ENCODE measurements around the gene DCUN1D3.
A peak's percentile ranks its signal among the peaks of the same experiment; 100 is the strongest.
"Not testable (repeated sequence)": the region's sequence is repeated elsewhere in the genome, so short reads cannot be mapped to it uniquely, and the experiment has no call there.

Gene DCUN1D3, protein sequence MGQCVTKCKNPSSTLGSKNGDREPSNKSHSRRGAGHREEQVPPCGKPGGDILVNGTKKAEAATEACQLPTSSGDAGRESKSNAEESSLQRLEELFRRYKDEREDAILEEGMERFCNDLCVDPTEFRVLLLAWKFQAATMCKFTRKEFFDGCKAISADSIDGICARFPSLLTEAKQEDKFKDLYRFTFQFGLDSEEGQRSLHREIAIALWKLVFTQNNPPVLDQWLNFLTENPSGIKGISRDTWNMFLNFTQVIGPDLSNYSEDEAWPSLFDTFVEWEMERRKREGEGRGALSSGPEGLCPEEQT

DNA sequence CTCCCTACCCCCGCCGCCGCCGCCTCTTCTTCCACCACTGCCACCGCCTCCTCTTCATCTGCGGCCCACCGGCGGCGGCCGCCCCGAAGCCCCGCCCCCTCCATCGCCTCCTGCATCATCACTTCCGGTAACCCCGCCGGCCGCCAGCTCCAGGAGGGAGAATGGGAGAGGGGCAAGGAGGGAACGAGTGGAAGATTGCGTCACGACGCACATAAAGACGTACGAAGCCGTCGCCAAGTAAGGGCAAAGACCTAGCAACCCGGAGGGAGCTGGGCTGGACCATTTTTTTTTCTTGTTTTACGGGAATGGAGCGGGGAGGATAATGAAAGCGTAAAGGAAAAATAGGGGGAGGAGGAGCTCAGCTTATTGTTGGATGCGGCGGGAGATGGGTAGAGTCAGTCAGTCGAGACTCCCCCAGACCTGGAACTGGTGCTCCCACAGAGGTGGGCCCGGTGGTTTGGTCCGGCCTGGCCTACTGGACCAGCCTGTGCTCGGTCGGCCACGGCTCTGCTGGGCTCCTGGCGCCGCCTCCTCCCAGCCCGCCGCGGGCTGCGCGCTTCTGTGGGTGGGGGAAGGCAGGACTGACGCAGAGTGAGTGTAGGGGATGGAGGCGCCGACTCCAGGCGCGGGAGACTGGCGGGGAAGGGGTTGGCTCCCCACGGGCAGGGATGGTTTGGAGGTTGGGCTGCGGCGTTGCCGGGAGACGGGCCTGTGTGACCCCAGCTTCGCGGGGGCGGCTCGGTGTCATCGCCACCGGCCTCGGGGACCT lies at the start of gene DCUN1D3, which contains the start of gene LYRM1:
DCUN1D3 (minus strand) TSS at position 60 of the 769 bp plus-strand sequence. CDS start 37,820 bp downstream, outside the sequence.
LYRM1 (plus strand) TSS at position 473 of the 769 bp plus-strand sequence. CDS start 14,785 bp downstream, outside the sequence.
- peak; percentile 82 for DNase-seq

DNA sequence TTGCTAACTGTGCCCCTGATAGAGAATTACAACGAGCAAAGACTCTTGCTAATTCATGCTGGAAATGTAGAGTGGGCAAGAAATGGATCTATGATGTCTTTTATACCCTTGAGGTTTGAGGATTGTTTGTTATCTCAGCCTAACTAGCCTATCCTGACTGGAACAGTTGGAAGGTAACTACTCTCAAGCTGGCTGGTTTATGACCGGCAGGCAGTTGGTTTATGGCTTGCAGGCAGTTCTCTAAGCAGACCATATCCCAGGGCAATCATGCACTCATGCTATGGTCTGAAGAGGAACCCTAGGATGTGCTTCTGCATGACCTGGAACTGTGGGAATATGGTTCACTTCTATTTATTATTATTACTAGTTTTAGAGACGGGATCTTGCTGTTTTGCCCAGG lies 49.5 kb upstream of the DCUN1D3 start:
- no peak for DNase-seq

DNA sequence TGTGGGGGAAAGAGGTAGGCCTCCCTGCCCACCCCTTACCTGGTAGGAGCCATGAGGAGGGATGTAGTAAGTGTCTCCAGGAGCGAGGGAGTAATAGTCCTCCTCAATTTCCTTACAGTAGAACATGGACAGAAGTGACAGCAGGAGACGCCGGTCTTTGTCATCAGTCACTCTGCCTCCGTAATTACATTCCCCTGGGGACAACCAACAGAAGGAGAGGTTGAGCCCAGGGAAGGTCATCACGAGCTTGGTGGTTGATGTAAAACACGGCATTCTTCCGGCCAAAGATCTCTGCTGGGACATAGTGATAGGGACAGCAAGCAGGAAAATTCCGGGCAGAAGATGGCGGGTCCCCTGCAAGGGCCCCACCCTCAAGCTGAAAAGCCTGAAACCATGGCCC lies 48.3 kb upstream of the DCUN1D3 start:
- DNase-seq = no peak

DNA sequence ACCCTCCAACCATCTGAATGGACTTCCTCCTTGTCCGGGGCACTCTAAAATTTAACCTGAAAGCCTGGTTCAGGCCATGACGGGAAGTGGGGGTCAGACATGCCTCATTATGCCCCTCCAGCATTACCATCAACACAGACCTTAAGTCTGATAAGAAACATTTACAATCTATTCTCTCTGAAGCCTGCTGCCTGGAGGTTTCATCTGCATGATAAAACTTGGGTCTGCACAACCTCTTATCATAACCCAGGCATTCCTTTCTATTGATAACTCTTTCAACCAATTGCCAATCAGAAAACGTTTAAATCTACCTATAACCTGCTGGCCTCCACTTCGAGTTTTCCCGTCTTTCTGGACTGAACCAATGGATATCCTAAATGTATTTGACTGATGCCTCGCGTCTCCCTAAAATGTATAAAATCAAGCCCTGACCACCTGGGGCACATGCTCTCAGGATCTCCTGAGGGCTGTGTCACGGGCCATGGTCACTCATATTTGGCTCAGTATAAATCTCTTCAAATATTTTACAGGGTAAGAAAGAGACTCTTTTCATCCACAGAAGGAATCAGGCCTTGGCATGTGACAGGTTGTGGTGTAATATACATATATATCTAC lies 46.0 kb upstream of the DCUN1D3 start:
- DNase-seq = no peak

DNA sequence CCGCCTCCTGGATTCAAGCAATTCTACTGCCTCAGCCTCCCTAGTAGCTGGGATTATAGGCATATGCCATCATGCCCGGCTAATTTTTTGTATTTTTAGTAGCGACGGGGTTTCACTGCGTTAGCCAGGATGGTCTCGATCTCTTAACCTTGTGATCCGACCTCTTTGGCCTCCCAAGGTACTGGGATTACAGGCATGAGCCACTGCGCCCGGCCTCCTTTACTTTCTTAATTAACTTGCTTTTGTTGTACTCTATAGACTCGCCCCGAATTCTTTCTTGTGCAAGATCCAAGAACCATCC lies 45.4 kb upstream of the DCUN1D3 start:
- not testable (repeated sequence) for DNase-seq

DNA sequence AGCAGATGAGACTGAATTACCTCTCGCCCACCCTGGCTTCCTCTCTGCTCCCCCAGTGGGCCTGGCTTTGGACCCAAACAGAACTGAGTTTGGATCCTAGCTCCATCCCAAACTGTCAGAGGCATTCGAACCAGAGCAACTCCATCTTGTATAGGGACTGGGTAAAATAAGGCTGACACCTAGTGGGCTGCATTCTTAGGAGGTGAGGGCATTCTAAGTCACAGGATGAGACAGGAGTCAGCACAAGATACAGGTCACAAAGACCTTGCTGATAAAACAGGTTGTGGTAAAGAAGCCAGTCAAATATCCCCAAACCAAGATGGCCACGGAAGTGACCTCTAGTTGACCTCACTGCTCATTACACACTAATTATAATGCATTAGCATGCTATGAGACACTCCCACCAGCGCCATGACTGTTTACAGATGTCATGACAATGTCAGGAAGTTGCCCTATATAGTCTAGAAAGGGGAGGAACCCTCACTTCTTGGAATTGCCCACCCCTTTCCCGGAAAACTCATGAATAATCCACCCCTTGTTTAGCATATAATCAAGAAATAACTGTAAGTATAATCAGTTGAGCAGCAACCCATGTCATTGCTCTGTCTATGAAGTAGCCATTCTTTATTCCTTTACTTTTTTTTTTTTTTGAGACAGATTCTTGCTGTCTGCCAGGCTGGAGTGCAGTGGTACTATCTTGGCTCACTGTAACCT lies 44.9 kb upstream of the DCUN1D3 start:
- DNase-seq = no peak

DNA sequence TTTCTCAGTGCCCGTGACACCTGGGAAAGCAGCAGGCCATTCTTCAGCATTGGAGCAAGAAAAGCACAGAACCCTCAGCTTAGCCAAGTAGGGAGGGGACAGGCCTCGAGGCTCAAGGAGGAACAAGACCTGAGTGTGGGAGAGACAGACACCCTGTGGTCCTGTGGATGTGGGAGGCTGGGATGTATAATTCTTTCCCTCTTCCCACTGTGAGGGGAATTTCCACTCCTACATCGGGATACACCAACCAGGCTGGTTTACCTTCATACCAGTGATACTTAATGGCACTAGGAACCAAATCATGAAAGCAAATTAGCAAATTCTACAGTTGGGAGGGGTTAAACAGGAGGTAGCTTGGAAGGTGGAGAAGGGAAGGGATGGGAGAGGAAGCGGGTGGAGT lies 42.1 kb upstream of the DCUN1D3 start:
- DNase-seq = no peak

DNA sequence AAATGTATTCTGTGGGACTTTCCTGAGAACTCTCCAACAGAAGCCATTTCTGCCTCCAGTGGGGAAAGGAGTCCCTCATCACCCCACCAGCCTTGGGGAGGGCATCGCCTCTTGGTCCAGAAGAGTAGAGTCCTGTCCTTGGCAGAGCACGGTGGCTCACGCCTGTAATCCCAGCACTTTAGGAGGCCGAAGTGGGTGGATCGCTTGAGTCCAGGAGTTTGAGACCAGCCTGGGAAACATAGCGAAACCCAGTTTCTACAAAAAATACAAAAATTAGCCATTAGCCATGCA lies 41.4 kb upstream of the DCUN1D3 start:
- no peak for DNase-seq

DNA sequence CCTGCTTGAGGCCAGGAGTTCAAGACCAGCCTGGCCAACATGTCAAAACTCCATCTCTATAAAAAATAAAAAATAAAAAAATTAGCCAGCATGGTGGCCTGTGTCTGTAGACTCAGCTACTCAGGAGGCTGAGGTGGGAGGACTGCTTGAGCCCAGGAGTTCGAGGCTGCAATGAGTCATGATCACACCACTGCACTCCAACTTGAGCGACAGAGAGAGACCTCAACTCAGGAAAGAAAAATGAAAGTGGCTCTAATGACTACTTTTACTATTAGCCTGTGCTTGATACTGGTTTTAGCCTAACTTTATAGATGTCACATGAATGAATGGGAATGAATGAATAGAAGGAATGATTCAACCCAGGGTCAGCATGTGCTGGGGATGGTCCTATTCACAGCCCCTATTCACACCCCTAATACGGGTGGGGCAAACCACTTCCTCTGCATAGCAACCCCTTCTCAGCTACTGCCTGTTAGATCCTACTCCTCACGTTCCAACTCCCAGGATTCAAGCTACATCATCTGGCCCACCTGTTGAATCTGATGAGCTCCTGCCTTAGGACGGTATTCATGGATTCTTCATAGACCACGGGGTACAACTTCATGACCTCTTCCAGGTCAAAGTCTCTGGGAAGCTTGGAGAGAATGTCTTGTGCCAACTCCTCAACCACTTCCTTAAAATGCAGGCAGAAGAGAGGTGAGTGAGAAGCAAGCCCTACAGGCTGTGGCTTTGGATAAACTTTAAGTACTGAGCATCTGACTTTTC lies 40.9 kb upstream of the DCUN1D3 start:
- no peak for DNase-seq

DNA sequence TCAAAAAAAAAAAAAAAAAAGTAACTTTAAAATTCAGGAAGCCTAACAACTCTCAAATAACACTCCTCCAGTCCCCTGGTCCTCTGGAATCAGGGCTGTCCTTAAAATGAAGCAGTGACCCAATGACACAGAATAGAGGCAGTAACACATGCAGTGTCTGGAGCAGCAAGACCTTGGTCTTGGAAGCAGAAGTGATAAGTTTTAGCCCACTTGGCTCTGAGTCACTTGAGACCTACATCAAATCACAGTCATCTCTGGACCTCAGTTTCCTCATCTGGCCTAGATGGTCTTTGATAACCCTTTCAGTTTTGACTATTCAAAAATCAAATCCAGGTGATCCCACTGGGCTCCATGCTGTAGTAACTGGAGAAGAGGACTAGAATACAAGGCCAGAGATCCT lies 39.5 kb upstream of the DCUN1D3 start:
- no peak for DNase-seq

DNA sequence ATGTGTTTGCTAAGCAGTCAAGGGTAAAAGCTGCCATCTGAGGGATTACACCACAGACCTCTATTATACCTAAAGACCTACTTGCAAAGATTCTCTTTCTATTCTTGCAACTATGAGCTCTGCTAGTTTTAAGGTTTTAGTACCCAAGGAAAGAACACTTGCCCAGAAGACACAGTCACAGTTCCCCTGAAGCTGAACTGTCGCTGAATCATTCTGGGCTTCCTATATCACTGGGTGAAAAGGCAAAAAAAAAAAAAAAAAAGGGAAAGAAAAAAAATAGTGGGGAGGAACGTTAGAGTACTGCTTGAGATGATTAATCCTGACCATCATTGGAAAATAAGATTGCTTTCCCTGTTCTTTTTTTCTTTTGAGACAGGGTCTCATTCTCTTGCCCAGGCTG lies 38.3 kb upstream of the DCUN1D3 start:
- no peak for DNase-seq

DNA sequence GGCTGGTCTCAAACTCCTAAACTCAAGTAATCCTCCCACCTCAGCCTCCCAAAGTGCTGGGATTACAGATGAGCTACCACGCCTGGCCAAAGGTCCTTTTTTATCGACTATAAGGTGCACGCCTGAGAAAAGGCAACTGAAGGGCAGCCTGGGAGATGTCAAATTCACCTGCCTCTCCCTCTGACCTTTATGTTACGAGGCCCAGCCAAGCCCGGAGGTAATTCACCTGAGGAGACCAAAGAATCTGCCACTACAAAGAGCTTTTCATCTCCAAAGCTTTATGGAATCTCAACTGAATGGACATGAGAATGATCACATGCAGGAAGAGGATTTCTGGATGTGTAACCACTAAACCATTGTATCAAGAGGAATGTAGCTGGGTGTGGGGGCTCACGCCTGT lies 37.6 kb upstream of the DCUN1D3 start:
- no peak for DNase-seq

DNA sequence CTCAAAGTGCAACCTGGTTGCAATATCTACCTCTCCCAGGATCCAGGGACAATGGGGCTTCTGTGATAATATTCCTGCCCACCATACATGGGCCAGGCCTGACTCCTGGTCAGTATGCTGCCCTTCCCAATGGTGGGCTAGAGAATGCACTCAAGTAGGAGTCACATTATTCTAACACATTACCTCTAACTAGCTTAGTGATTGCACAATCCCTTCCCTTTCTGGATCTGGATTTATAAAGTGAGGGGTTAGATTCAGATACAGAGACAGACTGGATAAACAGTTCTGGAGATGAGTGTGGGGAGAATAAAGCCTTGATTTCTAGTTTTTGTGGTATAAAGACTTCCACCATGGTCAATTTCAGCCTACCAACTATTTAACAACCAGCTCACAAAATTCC lies 33.4 kb upstream of the DCUN1D3 start:
- no peak for DNase-seq

DNA sequence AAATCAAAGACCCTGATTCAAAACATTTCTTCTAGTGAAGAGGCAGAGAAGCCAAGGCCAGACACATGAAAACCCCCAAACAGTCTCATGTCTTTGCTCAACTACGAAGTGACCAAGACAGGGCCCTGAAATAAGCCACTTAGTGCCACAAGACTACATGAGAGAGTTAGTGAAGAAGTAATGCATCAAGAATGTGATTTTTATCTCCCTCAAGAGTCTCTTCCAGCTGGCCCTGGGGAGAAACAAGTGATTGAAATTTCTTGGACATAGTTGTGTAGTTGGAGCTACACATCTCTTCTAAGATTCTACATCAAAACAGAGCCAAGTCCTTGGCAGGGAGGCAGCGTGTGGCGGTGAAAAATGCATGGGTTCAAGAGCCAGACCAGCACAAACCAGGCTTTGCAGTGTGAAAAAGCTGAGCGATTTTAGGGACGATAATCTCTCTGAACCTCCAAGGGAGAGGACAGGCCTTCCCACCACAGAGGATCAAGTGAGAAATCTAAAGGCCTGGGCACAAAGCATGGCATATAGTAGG lies 31.0 kb upstream of the DCUN1D3 start:
- DNase-seq = no peak

DNA sequence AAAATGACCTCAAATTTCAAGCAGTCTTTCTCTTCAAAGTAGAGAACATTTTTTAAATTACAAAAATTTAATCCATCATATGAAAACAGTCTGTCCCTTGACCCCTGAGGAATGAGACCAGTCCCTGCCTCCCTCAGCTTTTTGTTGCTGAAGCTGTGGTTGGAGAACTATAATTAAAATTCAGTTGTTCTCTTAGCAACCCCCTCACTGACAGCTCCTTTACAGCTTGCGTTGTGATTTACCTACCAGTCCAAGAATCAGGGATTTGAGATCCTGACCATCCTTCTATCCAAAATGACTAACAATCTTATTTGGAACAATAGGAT lies 30.2 kb upstream of the DCUN1D3 start:
- no peak for DNase-seq

DNA sequence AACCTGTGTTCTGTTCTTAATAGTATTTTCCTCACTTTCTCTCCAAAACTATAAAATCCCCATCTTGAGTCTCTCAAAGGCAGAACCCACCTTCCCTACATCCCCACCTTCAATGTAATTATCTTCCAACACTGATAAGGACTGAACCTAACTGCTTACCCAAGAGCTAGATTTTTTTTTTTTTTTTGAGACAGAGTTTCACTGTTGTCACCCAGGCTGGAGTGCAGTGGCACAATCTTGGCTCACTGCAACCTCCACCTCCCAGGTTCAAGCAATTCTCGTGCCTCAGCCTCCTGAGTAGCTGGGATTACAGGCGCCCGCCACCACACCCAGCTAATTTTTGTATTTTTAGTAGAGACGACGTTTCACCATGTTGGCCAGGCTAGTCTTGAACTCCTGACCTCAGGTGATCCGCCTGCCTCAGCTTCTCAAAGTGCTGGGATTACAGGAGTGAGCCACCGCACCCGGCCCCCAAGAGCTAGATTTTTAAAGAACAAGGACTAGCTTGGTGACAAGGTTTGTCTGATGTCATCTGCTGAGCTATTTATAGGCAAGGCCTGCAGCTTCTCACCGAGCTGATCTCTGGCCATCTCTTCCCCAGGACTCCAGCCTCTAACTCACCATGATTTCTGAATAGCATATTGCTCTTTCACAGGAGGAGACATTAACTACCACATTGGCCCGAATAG lies 29.7 kb upstream of the DCUN1D3 start:
- not testable (repeated sequence) for DNase-seq

DNA sequence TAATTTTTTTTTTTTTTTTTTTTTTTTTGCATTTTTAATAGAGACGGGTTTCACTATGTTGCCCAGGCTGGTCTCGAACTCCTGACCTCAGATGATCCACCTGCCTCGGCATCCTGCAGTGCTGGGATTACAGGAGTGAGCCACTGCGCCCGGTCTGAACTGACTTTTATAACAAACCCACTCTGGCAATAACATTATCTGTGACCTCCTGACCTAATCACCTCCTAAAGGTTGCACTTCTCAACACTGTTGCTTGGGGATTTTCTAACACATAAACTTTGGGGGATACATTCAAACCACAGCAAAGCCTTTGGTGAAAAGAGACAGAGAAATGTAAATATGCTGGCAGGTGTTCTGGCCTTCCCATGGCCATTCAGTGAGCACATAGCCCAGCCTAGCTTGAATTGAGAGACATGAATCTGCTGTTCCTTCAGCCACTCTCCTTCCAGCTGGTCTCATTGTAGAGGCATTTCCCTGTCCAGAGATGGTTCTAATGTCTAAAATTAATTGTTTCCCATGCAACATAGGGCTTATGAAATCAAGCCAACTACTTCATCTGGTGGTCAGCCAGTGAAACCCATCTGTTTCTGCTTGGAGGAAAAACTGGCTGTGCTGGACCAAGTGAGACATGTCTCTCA lies 28.7 kb upstream of the DCUN1D3 start:
- no peak for DNase-seq

DNA sequence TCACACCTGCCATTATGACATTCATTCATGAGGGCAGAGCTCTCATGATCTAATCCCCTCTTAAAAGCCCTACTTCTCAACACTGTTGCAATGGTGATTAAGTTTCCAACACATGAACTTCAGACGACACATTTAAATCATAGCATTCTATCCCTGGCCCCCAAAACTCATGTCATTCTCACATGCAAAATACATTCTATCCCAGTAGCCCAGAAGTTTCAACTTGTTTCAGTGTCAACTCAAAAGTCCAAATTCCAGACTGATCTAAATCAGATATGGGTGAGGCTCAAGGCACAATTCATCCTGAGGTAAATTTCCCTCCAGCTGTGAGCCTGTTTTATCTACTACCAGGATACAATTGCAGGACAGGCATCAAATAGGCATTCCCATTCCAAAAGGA lies 25.6 kb upstream of the DCUN1D3 start:
- DNase-seq = no peak

DNA sequence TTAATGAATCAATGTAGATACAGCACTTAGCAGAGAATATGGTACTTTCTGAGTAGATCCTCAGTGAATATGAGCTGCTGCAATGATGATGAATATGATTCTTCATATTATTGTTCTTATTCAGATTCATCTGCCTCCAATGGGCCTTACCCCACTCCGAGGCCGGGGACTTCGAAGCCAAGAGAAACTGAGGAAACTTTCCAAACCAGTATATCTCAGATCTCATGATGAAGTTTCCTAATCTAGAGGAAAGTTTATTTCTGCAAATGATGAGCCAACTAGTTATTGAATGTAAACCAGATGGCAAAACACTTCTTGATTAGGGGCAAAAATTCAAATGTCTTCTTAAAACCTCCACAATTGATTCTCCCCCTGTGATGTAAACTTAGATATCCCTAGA lies 23.7 kb upstream of the DCUN1D3 start:
- no peak for DNase-seq

DNA sequence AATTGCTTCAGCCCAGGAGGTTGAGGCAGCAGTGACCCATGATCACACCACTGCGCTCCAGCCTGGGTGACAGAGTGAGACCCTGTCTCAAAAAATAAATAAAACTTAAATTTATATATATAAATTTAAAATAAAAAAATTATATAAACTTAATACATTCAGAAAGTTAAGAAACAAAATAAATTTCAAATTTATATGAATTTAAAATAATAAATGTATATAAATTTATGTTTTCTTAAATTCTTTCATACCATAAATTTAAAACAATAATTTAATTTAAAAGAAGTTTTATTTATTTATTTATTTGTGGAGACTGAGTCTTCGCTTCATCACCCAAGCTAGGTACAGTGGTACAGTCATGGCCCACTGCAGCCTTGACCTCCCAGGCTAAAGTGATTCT lies 20.6 kb upstream of the DCUN1D3 start:
- no peak for DNase-seq

DNA sequence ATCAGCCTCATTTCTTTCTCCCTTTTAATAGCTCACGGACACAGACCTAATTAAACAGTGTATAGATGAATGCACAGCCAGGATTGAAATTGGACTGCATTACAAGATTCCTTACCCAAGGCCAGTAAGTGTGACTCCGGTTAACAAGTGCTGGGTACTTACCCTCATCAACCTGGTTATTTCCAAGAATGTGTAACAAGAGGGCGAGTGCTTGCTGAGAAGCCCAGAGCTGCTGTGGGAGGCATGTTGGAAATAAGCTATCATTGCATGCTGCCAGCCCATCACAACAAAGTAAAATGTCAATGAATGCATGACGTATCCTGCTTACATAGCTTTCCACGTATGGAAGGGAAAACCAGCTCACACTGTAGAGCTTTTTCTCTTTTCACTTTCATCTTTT lies 19.9 kb upstream of the DCUN1D3 start:
- no peak for DNase-seq

Measured in NCI-H1436 treated with DMSO at 0.1 percent for 48 hours (cell line).